Karpas-422 (cell line): Measurements from ENCODE around the gene SORCS2. TPM values are rescaled to one million over a fixed set of nuclear protein-coding genes. Genes with fewer than 3 reads are reported as not detected.

Experiments used
- DNase-seq: peaks from one replicate; pipeline ENCODE4 v3.0.0-alpha.2; 2015
- H2AFZ ChIP-seq: fragments of 200-600 bp; sonication (generic); 2 replicates; pipeline ENCODE4 v1.6.1; 2014; ENCODE audit warnings: antibody characterized with exemption, low read length, mixed read lengths
- H3K27ac ChIP-seq: fragments of 200-600 bp; sonication (generic); 2 replicates; pipeline ENCODE4 v1.5.1; 2014; ENCODE audit warnings: mild to moderate bottlenecking, low read length, moderate library complexity
- H3K27me3 ChIP-seq: fragments of 200-600 bp; sonication (generic); 2 replicates; pipeline ENCODE4 v1.6.1; 2014; ENCODE audit warnings: low read length, mixed read lengths
- H3K36me3 ChIP-seq: fragments of 200-600 bp; sonication (generic); 2 replicates; pipeline ENCODE4 v1.6.1; 2014; ENCODE audit warnings: low read length, mixed read lengths; ENCODE audit not compliant: insufficient read depth
- H3K4me1 ChIP-seq: fragments of 200-600 bp; sonication (generic); 2 replicates; pipeline ENCODE4 v1.6.1; 2014; ENCODE audit warnings: mild to moderate bottlenecking, low read length, mixed read lengths
- H3K4me2 ChIP-seq: fragments of 200-600 bp; sonication (generic); 2 replicates; pipeline ENCODE4 v1.6.1; 2014; ENCODE audit warnings: low read length, low read depth, mild to moderate bottlenecking; ENCODE audit not compliant: poor library complexity, severe bottlenecking
- H3K4me3 ChIP-seq: fragments of 200-600 bp; sonication (generic); 2 replicates; pipeline ENCODE4 v1.5.1; 2014; ENCODE audit warnings: mild to moderate bottlenecking, antibody characterized with exemption, low read length, mixed read lengths
- H3K79me2 ChIP-seq: fragments of 200-600 bp; sonication (generic); 2 replicates; pipeline ENCODE4 v1.6.1; 2014; ENCODE audit warnings: mild to moderate bottlenecking, low read length, mixed read lengths
- H3K9ac ChIP-seq: fragments of 200-600 bp; sonication (generic); 2 replicates; pipeline ENCODE4 v1.6.0; 2014; ENCODE audit warnings: low read length
- H3K9me2 ChIP-seq: fragments of 200-600 bp; sonication (generic), shearing (Covaris generic); replicated peaks from 2 replicates; pipeline ENCODE4 v1.6.0; 2014; ENCODE audit warnings: mild to moderate bottlenecking, low read length, moderate library complexity; ENCODE audit not compliant: insufficient read depth
- H3K9me3 ChIP-seq: fragments of 300-700, 200-600 bp; sonication (generic); 2 replicates; pipeline ENCODE4 v1.6.1; 2014; ENCODE audit warnings: low read length, mixed read lengths
- H4K20me1 ChIP-seq: fragments of 200-600 bp; sonication (generic); 2 replicates; pipeline ENCODE4 v1.6.1; 2014; ENCODE audit warnings: mild to moderate bottlenecking, antibody characterized with exemption, low read length, low read depth; ENCODE audit not compliant: insufficient read depth
- total RNA-seq: library from RNA; depleted of rRNA; stranded (reverse); fragments of >200 nt; shearing (Covaris generic); gene quantifications from 2 replicates; pipeline ENCODE4 v1.2.3, GENCODE V29; 2014; ENCODE audit warnings: low replicate concordance

The SORCS2 gene
- total RNA-seq, 1 experiment from 2014 or later: not detected

DNA sequence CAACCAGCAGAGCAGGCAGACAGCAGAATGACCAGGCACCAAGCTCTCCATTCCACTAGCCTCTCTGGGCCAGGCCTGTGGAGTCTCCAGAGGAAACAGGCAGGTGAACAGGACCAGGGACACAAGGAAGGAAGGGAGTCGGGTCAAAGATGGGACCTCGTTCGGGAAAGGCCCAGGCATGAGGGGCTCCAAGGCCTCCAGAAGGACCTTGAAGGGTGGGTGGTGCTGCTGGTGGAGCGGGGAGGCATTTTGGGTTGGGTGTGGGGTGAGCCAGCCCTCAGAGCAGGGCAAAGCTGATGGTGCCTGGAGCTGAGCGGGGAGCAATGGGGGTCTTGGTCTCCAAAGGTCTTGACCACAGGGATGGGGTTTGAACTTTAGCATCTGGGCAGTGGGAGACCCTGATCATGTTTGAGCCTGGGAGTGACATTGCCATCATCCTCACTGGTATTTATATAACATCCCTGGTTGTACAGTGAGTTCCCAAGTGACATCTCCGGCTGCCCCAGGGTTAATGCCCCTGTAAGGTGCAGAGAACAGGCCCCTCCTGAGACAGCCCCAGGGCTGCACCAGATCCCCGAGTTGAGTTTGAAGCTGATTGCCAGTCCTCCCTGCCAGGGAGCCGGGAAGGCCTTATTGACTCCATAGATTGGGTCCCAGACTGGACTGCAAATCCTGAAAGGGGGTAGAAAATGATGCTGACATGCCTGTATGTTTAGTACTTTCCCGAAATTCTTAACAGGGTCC lies 189.7 kb downstream of the SORCS2 start:
- H3K36me3 ChIP-seq: no peaks in the 10 kb centered on the region
- no peaks in the 10 kb centered on the region for H3K9me2 ChIP-seq
- H3K79me2 ChIP-seq: no peaks in the 10 kb centered on the region
- H2AFZ ChIP-seq: no peak overlapping the region
- no peaks in the 10 kb centered on the region for H3K4me1 ChIP-seq
- H3K9me3 ChIP-seq: no peaks in the 10 kb centered on the region
- no peak overlapping the region for H3K27ac ChIP-seq
- no peak for DNase-seq
- no peaks in the 10 kb centered on the region; the same call in 1 of the 2 replicates for H3K27me3 ChIP-seq
- H4K20me1 ChIP-seq: no peaks in the 10 kb centered on the region
- no peak overlapping the region for H3K4me3 ChIP-seq
- H3K4me2 ChIP-seq: no peak overlapping the region
- no peak overlapping the region for H3K9ac ChIP-seq

DNA sequence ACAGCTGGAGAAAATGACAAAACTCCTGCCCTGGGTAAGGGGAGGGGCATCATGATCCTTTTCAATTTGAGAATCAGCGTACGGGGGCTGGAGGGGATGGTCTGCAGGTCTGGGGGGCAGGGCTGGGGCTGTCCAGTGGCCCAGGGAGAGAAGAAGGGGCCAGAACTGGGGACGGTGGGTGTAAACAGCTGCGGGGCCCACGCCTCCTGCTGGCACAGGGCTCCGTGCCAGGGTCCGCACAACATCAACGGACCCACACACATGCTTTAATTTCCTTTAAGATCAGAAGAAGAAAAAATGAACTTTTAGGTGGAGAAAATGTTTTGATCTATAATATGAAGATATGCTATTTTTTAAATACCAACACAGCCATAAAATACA lies 190.3 kb downstream of the SORCS2 start:
- DNase-seq: no peak
- H4K20me1 ChIP-seq: no peaks in the 10 kb centered on the region
- no peaks in the 10 kb centered on the region for H3K9me3 ChIP-seq
- H3K9ac ChIP-seq: no peak overlapping the region
- no peaks in the 10 kb centered on the region for H3K9me2 ChIP-seq
- no peak overlapping the region for H3K4me3 ChIP-seq
- no peaks in the 10 kb centered on the region; the same call in 1 of the 2 replicates for H3K27me3 ChIP-seq
- H3K4me1 ChIP-seq: no peaks in the 10 kb centered on the region
- no peak overlapping the region for H3K27ac ChIP-seq
- no peaks in the 10 kb centered on the region for H3K36me3 ChIP-seq
- no peak overlapping the region for H2AFZ ChIP-seq
- no peak overlapping the region for H3K4me2 ChIP-seq
- H3K79me2 ChIP-seq: no peaks in the 10 kb centered on the region

DNA sequence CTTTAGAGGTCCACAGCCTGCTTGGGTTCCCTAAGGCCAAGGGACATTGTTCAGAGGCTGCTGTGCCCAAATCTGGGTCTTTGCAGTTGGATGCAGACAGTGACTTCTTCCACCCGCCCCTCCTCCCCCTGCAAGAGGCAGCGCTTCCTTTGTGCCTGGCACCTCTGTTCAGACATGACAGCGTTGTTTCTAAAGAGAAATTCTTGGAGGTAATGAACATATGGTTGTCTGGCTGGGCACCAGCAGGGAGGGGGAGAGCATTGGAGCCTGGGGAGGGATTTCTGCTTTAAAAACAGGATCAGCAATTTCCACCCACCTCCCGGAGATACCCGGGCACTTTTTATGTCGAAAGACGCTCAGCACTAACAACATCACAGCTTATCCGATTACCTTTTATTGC lies 190.9 kb downstream of the SORCS2 start:
- H3K9me2 ChIP-seq: no peaks in the 10 kb centered on the region
- H3K9ac ChIP-seq: no peak overlapping the region

DNA sequence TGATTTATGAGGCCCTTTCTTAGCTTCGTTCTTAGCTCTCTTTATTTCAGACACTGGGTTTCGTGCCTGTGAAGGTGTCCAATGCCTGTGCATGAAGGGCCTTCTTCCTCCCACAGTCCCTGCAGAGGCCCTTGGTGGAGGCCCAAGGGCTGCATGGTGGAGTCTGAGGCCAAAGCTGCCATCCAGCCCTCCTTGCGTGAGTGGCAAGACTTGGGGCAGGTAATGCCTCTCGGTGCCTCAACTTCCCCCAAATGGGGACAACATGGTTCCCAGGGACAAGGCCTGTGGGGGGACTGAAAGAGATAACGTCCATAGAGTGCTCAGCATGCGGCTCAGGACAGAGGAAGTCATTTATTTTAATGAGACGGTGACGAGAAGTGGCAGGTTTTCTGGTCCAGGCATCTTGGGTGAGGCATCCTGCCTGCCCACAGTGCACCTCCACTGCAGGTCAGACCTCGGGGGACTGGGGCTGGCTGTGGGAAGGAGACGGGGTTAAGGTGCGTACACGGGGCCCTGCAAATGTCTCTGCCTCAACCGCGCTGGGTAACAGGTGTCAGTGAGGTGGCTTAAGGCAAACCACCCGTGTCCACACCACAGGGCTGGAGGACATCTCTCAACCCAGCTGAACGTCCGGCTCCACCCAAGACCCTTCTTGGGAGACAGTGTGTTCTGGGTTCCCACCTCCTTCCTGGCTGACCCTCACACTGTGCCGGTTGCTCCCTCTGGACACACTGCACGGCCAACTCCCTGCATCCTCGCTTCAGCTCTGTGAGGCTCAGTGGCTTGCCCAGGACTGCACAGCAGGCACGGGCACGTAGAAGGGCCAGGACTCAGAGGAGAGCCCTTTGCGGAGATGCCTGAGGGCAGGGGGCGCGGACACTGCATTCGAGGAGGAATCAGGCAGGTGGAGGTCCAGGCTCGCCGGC lies 191.9 kb downstream of the SORCS2 start:
- Histone ChIP-seq H3K4me1 (no peaks in the 10 kb centered on the region), H3K36me3 (no peaks in the 10 kb centered on the region)

More for the DNA sequence above, 190.9 kb downstream of the SORCS2 start:
- Histone ChIP-seq H3K9me3 (no peaks in the 10 kb centered on the region), H3K4me1 (no peaks in the 10 kb centered on the region), H3K27me3 (no peaks in the 10 kb centered on the region; the same call in 1 of the 2 replicates), H3K27ac (no peak overlapping the region), H3K79me2 (no peaks in the 10 kb centered on the region), H4K20me1 (no peaks in the 10 kb centered on the region), H3K36me3 (no peaks in the 10 kb centered on the region), H2AFZ (no peak overlapping the region), H3K4me3 (no peak overlapping the region), H3K4me2 (no peak overlapping the region)
- no peak for DNase-seq

DNA sequence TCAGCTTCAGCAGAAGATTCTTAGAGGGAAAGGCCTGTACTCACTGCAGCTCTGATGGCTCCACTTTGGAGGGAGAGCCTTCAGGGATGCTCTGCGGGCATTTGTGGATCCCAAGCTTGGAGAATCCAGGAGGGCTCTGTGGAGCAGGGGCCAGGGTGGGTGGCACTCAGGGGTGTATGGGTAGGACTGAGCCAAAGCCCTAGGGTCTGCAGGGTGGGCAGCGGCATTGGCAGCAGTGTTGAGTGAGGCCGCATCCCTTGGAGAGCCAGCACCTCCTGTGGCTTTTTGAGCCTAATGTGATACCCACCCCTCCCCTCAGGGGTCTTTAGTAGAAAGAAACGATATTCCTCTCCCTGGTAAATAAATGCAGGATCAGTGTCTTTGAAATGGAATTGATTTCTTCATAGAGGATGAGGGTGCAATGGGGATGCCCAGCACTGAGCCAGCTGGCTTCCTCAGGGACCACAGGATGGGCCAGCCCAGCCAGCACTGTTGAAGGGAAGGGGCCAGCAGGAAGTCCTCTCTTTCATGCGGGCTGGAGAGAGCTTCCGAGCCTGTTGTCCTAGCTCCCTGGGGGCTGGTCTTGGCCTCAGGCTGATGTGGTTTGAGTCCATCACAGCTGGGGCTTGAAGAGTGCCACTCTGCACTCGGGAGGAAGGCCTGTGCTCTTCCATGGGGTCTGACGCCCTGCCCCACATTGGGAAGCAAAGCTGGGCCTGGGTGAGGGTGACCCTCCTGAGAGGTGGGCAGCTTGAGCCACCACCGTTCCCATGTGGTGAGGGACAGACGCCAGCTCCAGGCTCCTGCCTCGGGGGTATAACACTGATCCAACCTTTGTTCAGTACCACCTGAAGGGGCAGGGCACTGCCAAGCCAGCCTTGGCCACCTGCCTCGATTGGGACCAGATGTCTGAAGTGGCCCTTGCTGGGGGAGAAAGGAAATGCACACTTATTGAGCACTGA lies 192.9 kb downstream of the SORCS2 start:
- no peak overlapping the region for H3K9ac ChIP-seq
- no peaks in the 10 kb centered on the region for H3K9me3 ChIP-seq
- no peak overlapping the region for H3K4me2 ChIP-seq
- H3K36me3 ChIP-seq: no peaks in the 10 kb centered on the region
- no peak overlapping the region for H2AFZ ChIP-seq
- H3K4me3 ChIP-seq: no peak overlapping the region
- no peaks in the 10 kb centered on the region for H4K20me1 ChIP-seq
- DNase-seq: no peak
- H3K27me3 ChIP-seq: no peaks in the 10 kb centered on the region
- no peaks in the 10 kb centered on the region for H3K9me2 ChIP-seq
- H3K79me2 ChIP-seq: no peaks in the 10 kb centered on the region
- no peak overlapping the region for H3K27ac ChIP-seq
- H3K4me1 ChIP-seq: no peaks in the 10 kb centered on the region

More for the DNA sequence above, 191.9 kb downstream of the SORCS2 start:
- no peaks in the 10 kb centered on the region for H3K9me2 ChIP-seq
- H4K20me1 ChIP-seq: no peaks in the 10 kb centered on the region
- no peak overlapping the region for H3K4me2 ChIP-seq
- H3K4me3 ChIP-seq: no peak overlapping the region
- H3K27me3 ChIP-seq: no peaks in the 10 kb centered on the region; the same call in 1 of the 2 replicates
- no peaks in the 10 kb centered on the region for H3K9me3 ChIP-seq
- H3K79me2 ChIP-seq: no peaks in the 10 kb centered on the region
- no peak overlapping the region for H2AFZ ChIP-seq
- H3K9ac ChIP-seq: no peak overlapping the region
- no peak for DNase-seq
- no peak overlapping the region for H3K27ac ChIP-seq

DNA sequence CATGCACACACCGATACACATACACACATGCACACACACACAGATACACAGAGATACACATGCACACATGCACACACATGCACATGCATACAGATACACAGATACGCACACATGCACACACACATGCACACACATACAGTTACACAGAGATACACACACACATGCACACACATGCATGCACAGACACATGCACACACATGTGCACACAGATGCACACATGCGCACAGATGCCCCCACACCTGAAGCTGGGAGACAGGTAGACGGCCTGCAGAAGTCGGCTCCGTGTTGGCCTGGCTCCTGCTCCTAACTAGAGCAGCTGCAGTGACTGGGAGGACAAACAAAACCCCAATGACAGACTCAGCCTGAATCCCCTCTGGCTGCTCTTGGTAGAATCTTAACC lies 195.6 kb downstream of the SORCS2 start:
- Histone ChIP-seq H3K79me2 (no peaks in the 10 kb centered on the region), H3K4me1 (no peaks in the 10 kb centered on the region), H3K27me3 (no peaks in the 10 kb centered on the region), H3K9ac (no peak overlapping the region), H3K4me2 (no peak overlapping the region), H3K9me3 (no peaks in the 10 kb centered on the region), H3K36me3 (no peaks in the 10 kb centered on the region), H3K27ac (no peak overlapping the region), H4K20me1 (no peaks in the 10 kb centered on the region), H3K9me2 (no peaks in the 10 kb centered on the region), H3K4me3 (no peak overlapping the region), H2AFZ (no peak overlapping the region)
- DNase-seq: no peak

DNA sequence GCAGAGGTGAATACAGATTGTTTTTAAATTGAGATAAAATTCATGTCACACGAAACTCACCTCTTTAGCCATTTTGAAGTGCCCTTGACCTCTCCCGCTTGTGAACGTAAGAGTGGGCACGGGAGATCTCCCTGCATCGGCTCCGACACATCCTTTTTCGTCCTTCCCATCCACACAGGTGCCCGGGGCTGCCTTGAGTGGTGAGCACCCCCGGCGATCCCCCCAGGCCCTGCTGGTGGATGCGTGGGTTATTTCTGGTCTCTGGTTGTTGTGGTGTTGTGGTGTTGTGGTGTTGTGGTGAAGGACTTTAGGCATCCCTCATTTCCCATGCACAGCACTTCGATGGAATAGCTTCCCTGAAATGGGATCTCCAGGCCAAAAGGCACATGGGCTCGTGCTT lies 196.3 kb downstream of the SORCS2 start:
- no peaks in the 10 kb centered on the region for H3K27me3 ChIP-seq
- no peaks in the 10 kb centered on the region for H3K36me3 ChIP-seq
- no peak overlapping the region for H3K4me2 ChIP-seq
- no peak overlapping the region for H3K4me3 ChIP-seq
- no peaks in the 10 kb centered on the region for H3K9me2 ChIP-seq
- no peaks in the 10 kb centered on the region for H4K20me1 ChIP-seq
- H3K9me3 ChIP-seq: no peaks in the 10 kb centered on the region
- no peaks in the 10 kb centered on the region for H3K79me2 ChIP-seq
- no peaks in the 10 kb centered on the region for H3K4me1 ChIP-seq
- no peak overlapping the region for H2AFZ ChIP-seq
- no peak overlapping the region for H3K9ac ChIP-seq
- no peak for DNase-seq
- H3K27ac ChIP-seq: no peak overlapping the region
